ENCODE measurements around the gene MYT1.

DNA sequence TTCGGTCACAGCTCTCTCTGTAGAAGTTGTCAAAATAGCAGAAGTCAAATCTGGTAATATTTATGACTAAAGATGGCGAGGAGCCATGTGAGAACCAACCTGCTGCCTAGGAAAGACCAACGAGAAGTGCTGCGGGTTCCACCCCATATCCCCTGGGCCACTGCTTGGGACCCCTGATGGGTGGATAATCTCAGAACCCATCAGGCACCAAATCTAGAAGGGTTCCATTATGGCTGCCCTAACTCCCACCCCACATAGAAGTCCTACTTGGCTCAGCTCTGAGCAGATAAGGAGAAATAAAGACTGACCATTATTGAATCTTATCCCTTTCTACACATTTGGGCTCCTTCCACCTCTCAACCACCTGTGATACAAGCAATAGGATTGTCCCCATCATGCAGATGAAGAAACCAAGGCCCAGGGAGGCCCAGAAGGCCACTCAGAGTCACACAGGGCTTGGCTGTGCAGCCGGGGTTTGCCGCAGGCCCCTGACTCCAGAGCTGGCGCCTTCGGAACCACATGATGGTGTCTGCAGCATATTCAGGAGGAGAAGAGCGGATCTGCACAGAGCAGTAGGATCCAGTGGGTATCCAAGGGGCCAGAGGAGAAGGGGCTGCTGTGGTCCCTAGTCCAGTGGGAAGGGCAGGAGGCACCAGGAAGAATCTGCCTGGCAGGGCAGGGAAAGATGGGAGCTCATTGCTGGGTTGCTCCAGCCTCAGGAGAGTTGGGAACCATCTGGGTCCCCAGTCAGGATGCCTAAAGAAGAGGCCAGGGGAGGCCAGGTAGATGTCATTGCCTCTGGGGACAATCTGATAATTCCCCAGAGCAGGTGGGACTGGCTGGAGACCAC lies 81.7 kb downstream of the MYT1 start:
- no peak for TF ChIP-seq FOXM1 (IDR thresholded peaks at IDR 0.05; ENCODE audit: borderline replicate concordance, low read depth)
- no peak for TF ChIP-seq RAD21 (IDR thresholded peaks at IDR 0.05; ENCODE audit: low read depth)
- no peak for TF ChIP-seq TAF1 (IDR thresholded peaks at IDR 0.05; ENCODE audit: low read depth)
- TF ChIP-seq, protein P1, sequence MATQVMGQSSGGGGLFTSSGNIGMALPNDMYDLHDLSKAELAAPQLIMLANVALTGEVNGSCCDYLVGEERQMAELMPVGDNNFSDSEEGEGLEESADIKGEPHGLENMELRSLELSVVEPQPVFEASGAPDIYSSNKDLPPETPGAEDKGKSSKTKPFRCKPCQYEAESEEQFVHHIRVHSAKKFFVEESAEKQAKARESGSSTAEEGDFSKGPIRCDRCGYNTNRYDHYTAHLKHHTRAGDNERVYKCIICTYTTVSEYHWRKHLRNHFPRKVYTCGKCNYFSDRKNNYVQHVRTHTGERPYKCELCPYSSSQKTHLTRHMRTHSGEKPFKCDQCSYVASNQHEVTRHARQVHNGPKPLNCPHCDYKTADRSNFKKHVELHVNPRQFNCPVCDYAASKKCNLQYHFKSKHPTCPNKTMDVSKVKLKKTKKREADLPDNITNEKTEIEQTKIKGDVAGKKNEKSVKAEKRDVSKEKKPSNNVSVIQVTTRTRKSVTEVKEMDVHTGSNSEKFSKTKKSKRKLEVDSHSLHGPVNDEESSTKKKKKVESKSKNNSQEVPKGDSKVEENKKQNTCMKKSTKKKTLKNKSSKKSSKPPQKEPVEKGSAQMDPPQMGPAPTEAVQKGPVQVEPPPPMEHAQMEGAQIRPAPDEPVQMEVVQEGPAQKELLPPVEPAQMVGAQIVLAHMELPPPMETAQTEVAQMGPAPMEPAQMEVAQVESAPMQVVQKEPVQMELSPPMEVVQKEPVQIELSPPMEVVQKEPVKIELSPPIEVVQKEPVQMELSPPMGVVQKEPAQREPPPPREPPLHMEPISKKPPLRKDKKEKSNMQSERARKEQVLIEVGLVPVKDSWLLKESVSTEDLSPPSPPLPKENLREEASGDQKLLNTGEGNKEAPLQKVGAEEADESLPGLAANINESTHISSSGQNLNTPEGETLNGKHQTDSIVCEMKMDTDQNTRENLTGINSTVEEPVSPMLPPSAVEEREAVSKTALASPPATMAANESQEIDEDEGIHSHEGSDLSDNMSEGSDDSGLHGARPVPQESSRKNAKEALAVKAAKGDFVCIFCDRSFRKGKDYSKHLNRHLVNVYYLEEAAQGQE (IDR thresholded peaks at IDR 0.05; ENCODE audit: low read depth), result no peak
- no peak for TF ChIP-seq EP300 (IDR thresholded peaks at IDR 0.05; ENCODE audit: borderline replicate concordance)
- no peak for TF ChIP-seq YY1 (IDR thresholded peaks at IDR 0.05; ENCODE audit: low read depth)
- TF ChIP-seq CEBPB (IDR thresholded peaks at IDR 0.05), result no peak
- TF ChIP-seq EGR1 (IDR thresholded peaks at IDR 0.05), result no peak

Measured in Ishikawa (cell line).